Neural progenitor cell (in vitro differentiated cells): Measurements from ENCODE around the gene MEP1A. TPM values are rescaled to one million over a fixed set of nuclear protein-coding genes. Genes with fewer than 3 reads are reported as not detected.
"Not testable (repeated sequence)": the region's sequence is repeated elsewhere in the genome, so short reads cannot be mapped to it uniquely, and the experiment has no call there.

Experiments
- DNase-seq: peaks from one replicate; pipeline ENCODE4 v3.0.0-alpha.2; 2016; ENCODE audit warnings: low spot score
- H2AFZ ChIP-seq: fragments of 200-600 bp; sonication (generic); replicated peaks from 2 replicates; pipeline ENCODE4 v1.6.1; 2016; ENCODE audit warnings: antibody characterized with exemption
- H3F3A ChIP-seq: fragments of 200-600 bp; sonication (generic); 2 replicates; pipeline ENCODE4 v1.6.1; 2016; ENCODE audit warnings: antibody characterized with exemption, low read depth
- H3K27ac ChIP-seq: fragments of 200-600 bp; sonication (generic); 2 replicates; pipeline ENCODE4 v1.5.1; 2016; ENCODE audit warnings: mild to moderate bottlenecking
- H3K27me3 ChIP-seq: fragments of 200-600 bp; sonication (generic); 2 replicates; pipeline ENCODE4 v1.6.1; 2016; ENCODE audit warnings: mild to moderate bottlenecking, moderate library complexity
- H3K36me3 ChIP-seq: fragments of 200-600 bp; sonication (generic); 2 replicates; pipeline ENCODE4 v1.5.1; 2016
- H3K4me1 ChIP-seq: fragments of 200-600 bp; sonication (generic); 2 replicates; pipeline ENCODE4 v1.6.1; 2016; ENCODE audit warnings: mixed run types
- H3K4me2 ChIP-seq: fragments of 200-600 bp; sonication (generic); 2 replicates; pipeline ENCODE4 v1.6.1; 2016
- H3K4me3 ChIP-seq: fragments of 200-600 bp; sonication (generic); 2 replicates; pipeline ENCODE4 v1.5.1; 2016
- H3K79me2 ChIP-seq: fragments of 200-600 bp; sonication (generic); 2 replicates; pipeline ENCODE4 v1.6.1; 2016; ENCODE audit warnings: low read depth
- H3K9ac ChIP-seq: fragments of 200-600 bp; sonication (generic); 2 replicates; pipeline ENCODE4 v1.6.1; 2016
- H3K9me3 ChIP-seq: fragments of 200-600 bp; sonication (generic); 2 replicates; pipeline ENCODE4 v1.5.1; 2016; ENCODE audit warnings: low read depth
- H4K20me1 ChIP-seq: fragments of 200-600 bp; sonication (generic); 2 replicates; pipeline ENCODE4 v1.6.1; 2016; ENCODE audit warnings: low read depth
- H3K27ac Mint-ChIP-seq: 3 replicates; pipeline ENCODE4 v1.8.0; 2021; ENCODE audit warnings: mixed read lengths
- H3K27me3 Mint-ChIP-seq: 2 replicates; pipeline ENCODE4 v1.8.0; 2022; ENCODE audit warnings: low read depth, mild to moderate bottlenecking, inconsistent platforms, moderate library complexity, mixed read lengths; ENCODE audit not compliant: insufficient read depth
- H3K36me3 Mint-ChIP-seq: 3 replicates; pipeline ENCODE4 v1.8.0; 2021; ENCODE audit warnings: mixed read lengths
- H3K4me1 Mint-ChIP-seq: 3 replicates; pipeline ENCODE4 v1.8.0; 2021; ENCODE audit warnings: mixed read lengths
- H3K4me3 Mint-ChIP-seq: 3 replicates; pipeline ENCODE4 v1.8.0; 2021; ENCODE audit warnings: mild to moderate bottlenecking, moderate library complexity, mixed read lengths
- H3K9me3 Mint-ChIP-seq: 3 replicates; pipeline ENCODE4 v1.8.0; 2020; ENCODE audit warnings: mixed read lengths
- EZH2 ChIP-seq: fragments of 200-600 bp; sonication (generic); IDR thresholded peaks from 2 replicates; pipeline ENCODE4 v1.6.1; 2017; ENCODE audit warnings: antibody characterized with exemption, mild to moderate bottlenecking, moderate library complexity
- EZH2phosphoT487 ChIP-seq: fragments of 200-600 bp; sonication (generic); IDR thresholded peaks from 2 replicates; pipeline ENCODE4 v1.6.1; 2017; ENCODE audit warnings: antibody characterized with exemption
- total RNA-seq: library from RNA; depleted of rRNA; stranded (reverse); fragments of >200 nt; gene quantifications from 2 replicates; pipeline ENCODE4 v1.2.3, GENCODE V29; 2015; ENCODE audit warnings: low replicate concordance
- TF ChIP-seq, protein P1 (sequence below): fragments of 200-600 bp; sonication (generic); IDR thresholded peaks from 2 replicates; pipeline ENCODE4 v1.5.1; 2017; ENCODE audit warnings: antibody characterized with exemption, mild to moderate bottlenecking

Gene MEP1A
- total RNA-seq, 1 donor from 2014 or later = not detected

DNA sequence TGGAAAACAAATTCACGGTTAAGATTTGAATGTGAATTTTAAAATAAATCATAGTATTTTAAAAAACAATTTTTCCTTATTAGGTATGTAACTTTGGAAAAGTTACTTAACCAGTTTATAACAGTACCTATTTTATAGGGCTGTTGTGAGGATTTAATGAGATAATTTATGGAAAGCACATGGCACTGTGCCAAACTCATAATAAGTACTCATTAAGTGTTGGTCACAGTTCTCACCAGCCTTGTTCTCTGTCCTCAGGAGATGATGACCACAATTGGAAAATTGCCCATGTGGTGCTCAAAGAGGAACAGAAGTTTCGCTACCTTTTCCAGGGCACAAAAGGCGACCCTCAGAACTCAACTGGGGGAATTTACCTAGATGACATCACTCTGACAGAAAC lies 39.6 kb downstream of the MEP1A start:
- no peaks in the 10 kb centered on the region for H3K9me3 ChIP-seq
- no peak for DNase-seq
- Mint-ChIP-seq H3K27me3 (no peaks in the 10 kb centered on the region), H3K4me3 (no peak overlapping the region), H3K36me3 (no peaks in the 10 kb centered on the region), H3K27ac (no peak overlapping the region), H3K9me3 (no peaks in the 10 kb centered on the region), H3K4me1 (no peaks in the 10 kb centered on the region)
- H3K27ac ChIP-seq = no peak overlapping the region
- TF ChIP-seq, protein P1, sequence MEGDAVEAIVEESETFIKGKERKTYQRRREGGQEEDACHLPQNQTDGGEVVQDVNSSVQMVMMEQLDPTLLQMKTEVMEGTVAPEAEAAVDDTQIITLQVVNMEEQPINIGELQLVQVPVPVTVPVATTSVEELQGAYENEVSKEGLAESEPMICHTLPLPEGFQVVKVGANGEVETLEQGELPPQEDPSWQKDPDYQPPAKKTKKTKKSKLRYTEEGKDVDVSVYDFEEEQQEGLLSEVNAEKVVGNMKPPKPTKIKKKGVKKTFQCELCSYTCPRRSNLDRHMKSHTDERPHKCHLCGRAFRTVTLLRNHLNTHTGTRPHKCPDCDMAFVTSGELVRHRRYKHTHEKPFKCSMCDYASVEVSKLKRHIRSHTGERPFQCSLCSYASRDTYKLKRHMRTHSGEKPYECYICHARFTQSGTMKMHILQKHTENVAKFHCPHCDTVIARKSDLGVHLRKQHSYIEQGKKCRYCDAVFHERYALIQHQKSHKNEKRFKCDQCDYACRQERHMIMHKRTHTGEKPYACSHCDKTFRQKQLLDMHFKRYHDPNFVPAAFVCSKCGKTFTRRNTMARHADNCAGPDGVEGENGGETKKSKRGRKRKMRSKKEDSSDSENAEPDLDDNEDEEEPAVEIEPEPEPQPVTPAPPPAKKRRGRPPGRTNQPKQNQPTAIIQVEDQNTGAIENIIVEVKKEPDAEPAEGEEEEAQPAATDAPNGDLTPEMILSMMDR = no peak
- TF ChIP-seq EZH2 (no peak), EZH2phosphoT487 (no peak)
- no peak overlapping the region for H3K9ac ChIP-seq
- no peak overlapping the region for H3K4me2 ChIP-seq
- no peaks in the 10 kb centered on the region for H3K36me3 ChIP-seq
- no peaks in the 10 kb centered on the region for H4K20me1 ChIP-seq
- H3K4me3 ChIP-seq = no peak overlapping the region
- no peaks in the 10 kb centered on the region for H3K4me1 ChIP-seq
- H3K79me2 ChIP-seq = no peaks in the 10 kb centered on the region
- H3F3A ChIP-seq = no peaks in the 10 kb centered on the region
- no peak overlapping the region for H2AFZ ChIP-seq
- H3K27me3 ChIP-seq = no peaks in the 10 kb centered on the region

DNA sequence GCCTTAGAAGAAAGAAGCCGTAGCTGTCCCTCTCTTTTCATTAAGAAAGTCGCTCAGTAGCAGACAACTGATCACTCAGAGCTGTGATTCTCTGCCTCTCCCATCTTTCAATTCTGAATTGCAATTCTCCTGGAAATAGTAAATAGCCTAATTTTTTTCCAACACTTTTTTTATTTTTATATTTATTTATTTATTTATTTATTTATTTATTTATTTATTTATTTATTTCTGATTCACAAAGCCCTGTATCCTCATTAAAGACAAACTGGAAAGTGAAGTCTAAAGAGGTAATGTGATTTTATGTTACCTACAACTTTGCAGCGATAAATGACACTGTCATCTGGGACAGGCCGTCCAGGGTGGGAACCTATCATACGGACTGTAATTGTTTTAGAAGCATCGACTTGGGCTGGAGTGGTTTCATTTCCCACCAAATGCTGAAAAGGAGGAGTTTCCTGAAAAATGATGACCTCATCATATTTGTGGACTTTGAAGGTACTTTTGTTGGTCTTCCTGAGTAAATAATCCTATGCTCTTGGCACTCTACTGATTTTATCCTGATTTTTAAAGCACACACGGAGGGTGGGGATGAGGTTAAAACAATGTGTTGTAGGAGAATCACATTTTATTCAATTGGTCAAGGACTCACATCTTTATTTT lies 41.2 kb downstream of the MEP1A start:
- not testable (repeated sequence) for H4K20me1 ChIP-seq, H3K27me3 Mint-ChIP-seq, H3K4me2 ChIP-seq, H3K4me1 ChIP-seq, H3K36me3 ChIP-seq, H3K36me3 Mint-ChIP-seq, H2AFZ ChIP-seq, H3K9me3 ChIP-seq, DNase-seq, H3K4me3 ChIP-seq, H3K79me2 ChIP-seq, H3K9ac ChIP-seq, H3F3A ChIP-seq, H3K27ac Mint-ChIP-seq, H3K9me3 Mint-ChIP-seq, H3K27me3 ChIP-seq, H3K4me1 Mint-ChIP-seq, H3K4me3 Mint-ChIP-seq, H3K27ac ChIP-seq

DNA sequence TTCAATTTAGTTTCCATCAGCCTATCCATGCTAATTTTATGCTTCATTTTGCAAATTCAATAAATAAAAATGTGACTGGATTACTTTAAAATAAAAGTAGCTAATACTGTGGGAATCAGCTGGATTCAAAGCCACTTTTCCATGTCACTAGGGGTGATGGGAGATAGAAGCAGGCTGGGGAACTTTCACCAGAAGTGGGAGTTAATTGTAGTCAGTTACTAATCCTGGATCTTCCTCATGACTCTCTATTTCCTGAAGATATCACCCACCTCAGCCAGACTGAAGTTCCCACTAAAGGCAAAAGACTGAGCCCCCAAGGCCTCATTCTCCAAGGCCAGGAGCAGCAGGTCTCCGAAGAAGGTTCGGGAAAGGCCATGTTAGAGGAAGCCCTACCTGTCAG lies 41.8 kb downstream of the MEP1A start:
- not testable (repeated sequence) for H3K27ac Mint-ChIP-seq, H3K36me3 Mint-ChIP-seq, H3K4me3 ChIP-seq, H3K4me3 Mint-ChIP-seq, DNase-seq, H3K4me1 ChIP-seq, H3K27me3 ChIP-seq, H3K79me2 ChIP-seq, H3K4me2 ChIP-seq, H3K4me1 Mint-ChIP-seq, H2AFZ ChIP-seq, H3K27ac ChIP-seq, H3K27me3 Mint-ChIP-seq, H3K9ac ChIP-seq, H3K9me3 Mint-ChIP-seq, H3K36me3 ChIP-seq, H3F3A ChIP-seq, H4K20me1 ChIP-seq, H3K9me3 ChIP-seq

DNA sequence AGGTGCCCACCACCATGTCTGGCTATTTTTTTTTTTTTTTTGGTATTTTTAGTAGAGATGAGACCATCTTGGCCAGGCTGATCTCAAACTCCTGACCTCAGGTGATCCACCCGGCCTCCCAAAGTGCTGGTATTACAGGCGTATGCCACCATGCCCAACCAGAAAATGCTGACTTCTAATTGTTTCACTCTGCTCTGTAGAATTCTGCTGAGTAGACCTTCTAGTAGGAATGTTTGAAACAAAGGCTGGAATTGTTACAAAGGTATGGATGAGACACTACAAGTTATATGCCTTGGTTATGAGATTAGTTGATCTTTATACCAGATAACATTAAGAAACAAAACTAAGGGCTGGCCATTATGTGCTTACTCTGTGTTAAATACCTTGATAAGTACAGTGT lies 44.8 kb downstream of the MEP1A start:
- Histone ChIP-seq H3K4me1 (no peaks in the 10 kb centered on the region), H3K27ac (no peak overlapping the region), H3K9me3 (no peaks in the 10 kb centered on the region), H3K4me3 (no peak overlapping the region), H3K9ac (no peak overlapping the region), H3F3A (no peaks in the 10 kb centered on the region), H2AFZ (no peak overlapping the region), H3K79me2 (no peaks in the 10 kb centered on the region), H3K36me3 (no peaks in the 10 kb centered on the region), H3K4me2 (no peak overlapping the region), H3K27me3 (no peaks in the 10 kb centered on the region), H4K20me1 (no peaks in the 10 kb centered on the region)
- Mint-ChIP-seq H3K27ac (no peak overlapping the region), H3K4me3 (no peak overlapping the region), H3K27me3 (peaks cover 4% of the 10 kb centered on the region), H3K36me3 (no peaks in the 10 kb centered on the region), H3K4me1 (no peaks in the 10 kb centered on the region), H3K9me3 (peaks cover 22% of the 10 kb centered on the region)
- TF ChIP-seq, protein P1 = no peak
- TF ChIP-seq EZH2 (no peak), EZH2phosphoT487 (no peak)
- DNase-seq = no peak

DNA sequence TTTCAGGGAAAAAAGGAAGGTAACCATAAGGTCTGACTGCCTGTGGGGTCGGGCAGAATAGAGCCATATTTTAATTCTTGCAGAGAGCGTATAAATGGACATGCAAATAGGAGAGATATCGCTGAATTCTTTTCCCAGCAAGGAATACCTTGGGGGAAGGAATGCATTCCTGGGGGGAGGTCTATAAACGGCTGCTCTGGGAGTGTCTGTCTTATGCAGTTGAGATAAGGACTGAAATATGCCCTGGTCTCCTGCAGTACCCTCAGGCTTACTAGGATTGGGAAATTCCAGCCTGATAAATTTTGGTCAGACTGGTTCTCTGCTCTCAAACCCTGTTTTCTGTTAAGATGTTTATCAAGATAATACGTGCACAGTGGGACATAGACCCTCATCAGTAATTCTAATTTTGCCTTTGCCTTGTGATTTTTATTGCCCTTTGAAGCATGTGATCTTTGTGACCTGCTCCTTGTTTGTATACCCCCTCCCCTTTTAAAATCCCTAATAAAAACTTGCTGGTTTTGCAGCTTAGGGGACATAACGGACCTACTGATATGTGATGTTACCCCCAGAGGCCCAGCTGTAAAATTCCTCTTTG lies 49.2 kb downstream of the MEP1A start:
- H3K27me3 Mint-ChIP-seq = not testable (repeated sequence)

More for the DNA sequence above, 49.2 kb downstream of the MEP1A start:
- H2AFZ ChIP-seq, H3K36me3 Mint-ChIP-seq, DNase-seq, H3K79me2 ChIP-seq, H3K4me1 ChIP-seq, H3K4me1 Mint-ChIP-seq, H3K27ac Mint-ChIP-seq, H3K27me3 ChIP-seq, H3K9me3 ChIP-seq, H3K4me3 Mint-ChIP-seq, H3K27ac ChIP-seq, H3F3A ChIP-seq, H3K4me2 ChIP-seq, H3K9ac ChIP-seq, H3K36me3 ChIP-seq, H4K20me1 ChIP-seq, H3K4me3 ChIP-seq: not testable (repeated sequence)
- peaks cover 26% of the 10 kb centered on the region for H3K9me3 Mint-ChIP-seq
